Neural cell (in vitro differentiated cells): ENCODE results near the gene UMAD1.
"Not testable (repeated sequence)": the region's sequence is repeated elsewhere in the genome, so short reads cannot be mapped to it uniquely, and the experiment has no call there.

Source experiments
- CTCF ChIP-seq: fragments of 450-650 bp; IDR thresholded peaks from 2 replicates; pipeline ENCODE4 v1.5.1; 2014; ENCODE audit warnings: antibody characterized with exemption, mild to moderate bottlenecking, moderate library complexity; ENCODE audit not compliant: poor library complexity, severe bottlenecking
- EP300 ChIP-seq: fragments of 450-650 bp; conservative IDR thresholded peaks from 2 replicates; pipeline ENCODE4 v1.6.1; 2014; ENCODE audit warnings: antibody characterized with exemption, mild to moderate bottlenecking, moderate library complexity; ENCODE audit not compliant: poor library complexity, severe bottlenecking
- EZH2 ChIP-seq: fragments of 200-600, 300-800 bp; shearing (Covaris generic), sonication (generic); IDR thresholded peaks from 2 replicates; pipeline ENCODE4 v1.6.1; 2014; ENCODE audit warnings: antibody characterized with exemption, low read length, borderline replicate concordance, mild to moderate bottlenecking; ENCODE audit not compliant: insufficient read depth, poor library complexity, severe bottlenecking
- POLR2AphosphoS5 ChIP-seq: IDR thresholded peaks from 2 replicates; pipeline ENCODE4 v1.6.1; 2012
- SMC3 ChIP-seq: fragments of 450-650 bp; conservative IDR thresholded peaks from 2 replicates; pipeline ENCODE4 v1.6.1; 2014; ENCODE audit warnings: antibody characterized with exemption, mild to moderate bottlenecking, moderate library complexity; ENCODE audit not compliant: poor library complexity

DNA sequence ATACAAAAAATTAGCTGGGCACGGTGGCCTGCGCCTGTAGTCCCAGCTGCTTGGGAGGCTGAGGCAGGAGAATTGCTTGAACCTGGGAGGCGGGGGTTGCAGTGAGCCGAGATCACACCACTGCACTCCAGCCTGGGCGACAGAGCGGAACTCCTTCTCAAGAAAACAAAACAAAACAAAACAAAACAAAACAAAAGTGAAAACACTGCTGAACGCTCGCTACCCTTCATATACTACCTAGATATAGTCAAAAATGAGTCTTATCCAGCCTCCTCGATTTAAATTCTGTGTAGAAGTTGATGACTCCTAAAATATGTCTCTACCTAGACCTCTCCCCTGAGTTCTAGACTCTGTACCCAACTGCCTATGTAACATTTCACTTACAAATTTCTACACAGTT is 164.3 kb downstream of the UMAD1 start:
- not testable (repeated sequence) for TF ChIP-seq SMC3, CTCF, EZH2, POLR2AphosphoS5, EP300
